Stimulated activated CD4-positive, alpha-beta T cell treated with anti-CD3 and anti-CD28 coated beads, Interleukin-15, amount 100 ng/mL, for 48 hours (primary cell): Measurements from ENCODE around the gene NLRC3.

Source experiments
- DNase-seq, 2 donors: peaks; one replicate each; pipeline ENCODE4 v3.0.0-alpha.2; 2020; ENCODE audit warnings: low read depth in 2 of 2

NLRC3 gene

DNA sequence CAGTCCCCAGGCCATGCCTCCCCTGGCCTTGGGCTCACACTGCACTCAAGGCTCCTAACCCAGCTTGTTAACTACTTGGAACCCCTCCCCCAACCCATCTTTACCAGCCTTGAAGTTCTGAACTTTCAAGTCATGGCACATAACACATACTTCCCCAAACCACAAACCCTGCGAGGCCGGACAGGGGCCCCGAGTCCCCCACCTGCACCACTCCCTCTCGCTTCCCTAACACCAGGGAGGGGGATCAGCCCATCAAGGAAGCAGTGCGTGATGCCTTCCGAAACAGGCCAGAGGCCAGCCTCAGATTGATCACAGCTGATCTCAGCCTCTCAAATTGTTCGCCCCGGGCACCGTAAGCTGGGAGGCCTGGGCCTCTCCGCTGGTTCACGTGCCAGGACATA lies 3.0 kb upstream of the NLRC3 start:
- DNase-seq: no peak

GRCh38 chr16:3579776-3580175 lies 2.6 kb upstream of the NLRC3 start:
- no peak for DNase-seq

DNA sequence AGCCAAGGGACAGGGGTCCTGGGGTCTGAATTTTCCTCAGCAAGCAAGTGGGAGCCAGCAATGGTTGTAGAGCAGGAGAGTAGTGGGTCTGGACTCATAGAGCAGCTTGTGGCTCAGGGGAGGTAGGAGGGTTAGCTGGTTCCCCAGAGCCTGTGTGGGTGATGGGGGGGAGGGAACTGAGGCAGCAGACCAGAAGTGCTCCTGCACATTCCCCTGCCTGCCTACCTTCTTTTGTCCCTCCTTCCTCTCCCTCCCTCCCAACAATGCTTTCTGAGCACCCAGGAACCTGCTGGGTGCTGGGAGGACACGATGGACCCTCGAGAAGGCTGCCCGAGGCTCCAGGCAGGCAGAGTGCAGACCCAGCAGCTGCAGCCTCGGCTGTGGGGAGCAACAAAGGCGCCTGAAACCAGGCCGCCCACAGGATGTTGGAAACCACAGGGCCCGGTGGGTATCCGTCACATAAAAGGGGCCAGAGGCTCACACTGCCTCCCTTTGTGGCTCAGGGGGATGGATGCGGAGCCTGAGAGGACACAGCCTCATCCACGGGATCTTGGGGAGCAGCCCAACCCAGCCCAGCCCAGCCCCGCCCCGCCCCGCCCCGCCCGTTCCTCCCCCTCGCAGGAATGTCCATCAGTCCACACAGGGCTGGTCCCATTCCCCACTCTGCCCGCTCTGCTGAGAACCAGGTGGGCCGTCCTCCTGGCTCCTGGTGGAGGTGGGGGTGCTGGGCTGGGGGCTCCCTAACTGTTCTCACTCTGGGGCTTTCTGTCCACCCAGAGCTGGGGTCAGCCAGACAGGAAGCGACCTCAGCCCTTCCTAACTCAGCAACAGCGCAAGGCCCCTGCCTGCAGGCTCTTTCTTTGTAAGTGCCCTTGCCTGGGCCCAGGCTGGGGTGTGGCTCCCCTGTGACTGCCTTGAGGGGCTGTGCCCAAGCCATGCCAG lies 1.7 kb upstream of the NLRC3 start:
- DNase-seq: peak; percentile 49 to 65

DNA sequence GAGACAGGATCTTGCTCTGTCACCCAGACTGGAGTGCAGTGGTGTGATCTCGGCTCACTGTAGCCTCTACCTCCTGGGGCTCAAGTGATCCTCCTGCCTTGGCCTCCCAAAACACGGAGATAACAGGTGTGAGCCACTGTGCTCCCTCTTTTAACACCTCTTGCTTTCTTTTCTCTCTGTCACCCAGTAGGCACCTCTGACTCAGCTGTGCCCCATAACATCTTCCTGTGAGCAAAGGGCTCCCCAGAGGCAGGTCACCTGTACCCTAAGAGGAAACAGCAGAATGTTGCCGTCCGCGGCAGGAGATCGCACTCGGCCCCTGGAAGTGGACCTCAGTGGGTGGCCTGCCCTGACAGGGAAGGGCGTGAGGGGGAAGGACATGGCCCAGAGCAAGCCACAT lies 918 bp upstream of the NLRC3 start:
- DNase-seq: peak in 1 of 2 donors; percentile 31

GRCh38 chr16:3576211-3576610 lies 992 bp downstream of the NLRC3 start:
- DNase-seq: no peak

GRCh38 chr16:3575491-3575890 lies 1.7 kb downstream of the NLRC3 start:
- no peak for DNase-seq

DNA sequence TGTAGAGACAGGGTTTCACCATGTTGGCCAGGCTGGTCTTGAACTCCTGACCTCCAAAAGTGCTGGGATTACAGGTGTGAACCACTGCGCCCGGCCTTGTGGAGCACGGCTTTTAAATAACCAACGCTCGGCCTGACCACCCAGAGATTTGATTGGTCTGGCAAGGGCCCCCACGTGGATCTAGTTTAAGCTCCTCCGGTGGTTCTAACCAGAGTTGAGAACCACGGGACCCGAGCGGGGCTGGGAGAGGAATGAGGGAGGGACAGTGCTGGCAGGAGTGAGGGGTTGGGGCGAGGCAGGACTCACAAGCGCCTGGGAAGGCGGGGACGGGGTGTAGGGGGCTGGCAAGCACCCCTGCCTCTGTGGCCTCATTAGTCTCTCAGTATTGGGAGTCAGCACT lies 3.0 kb downstream of the NLRC3 start:
- no peak for DNase-seq

GRCh38 chr16:3573146-3573815 lies 3.9 kb downstream of the NLRC3 start:
- DNase-seq: no peak

DNA sequence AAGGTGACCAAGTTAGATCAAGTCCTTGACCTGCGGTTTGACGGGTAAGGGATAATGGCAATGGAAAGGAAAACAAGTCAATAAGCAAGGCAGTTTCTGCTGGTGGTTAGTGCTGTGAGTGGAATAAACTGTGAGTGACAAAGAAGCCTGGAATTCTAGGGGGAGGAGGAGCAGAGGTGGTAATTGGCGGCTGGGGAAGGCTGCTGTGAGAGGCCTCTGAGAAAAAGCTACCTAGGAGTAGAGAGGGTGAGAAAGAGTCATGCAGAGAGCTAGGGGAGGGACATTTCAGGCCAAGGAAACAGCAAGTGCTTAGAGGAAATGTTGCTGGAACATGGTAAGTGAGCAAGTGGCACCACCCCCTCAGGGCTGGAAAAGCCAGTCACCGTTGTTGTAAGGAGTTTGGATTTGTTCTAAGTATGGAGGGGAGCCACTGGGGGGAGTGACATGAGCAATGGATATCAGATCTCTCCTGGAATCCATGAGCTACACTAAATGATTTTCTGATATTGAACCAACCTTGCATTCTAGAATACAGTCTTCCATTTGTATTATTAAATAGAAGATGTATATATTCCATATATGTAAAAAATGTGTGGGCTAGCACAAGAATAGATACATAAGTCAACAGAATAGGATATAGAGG lies 6.7 kb downstream of the NLRC3 start:
- no peak for DNase-seq

- DNase-seq: no peak
Measured at GRCh38 chr16:3569851-3570250, 7.4 kb downstream of the NLRC3 start.

DNA sequence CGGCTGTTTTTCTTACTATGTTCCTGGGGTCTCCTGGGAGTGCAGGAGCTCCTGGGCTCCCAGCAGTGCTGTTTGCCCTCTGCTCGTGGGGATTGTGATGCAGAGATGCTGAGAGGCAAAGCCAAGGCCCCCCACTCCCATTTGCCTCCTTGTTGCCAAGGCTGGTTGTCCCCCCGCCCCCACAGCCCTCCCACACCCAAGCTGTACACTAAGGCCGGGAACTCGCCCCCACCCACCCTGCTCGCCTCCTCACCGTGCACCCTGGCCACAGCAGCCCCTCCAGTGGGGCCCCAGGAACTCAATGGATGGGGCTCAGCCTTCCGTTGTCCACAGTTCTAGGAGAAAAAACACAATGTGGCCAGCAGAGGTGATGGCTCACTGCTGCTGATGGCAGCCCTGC lies 10.2 kb downstream of the NLRC3 start:
- DNase-seq: no peak

GRCh38 chr16:3564889-3565141 lies 12.4 kb downstream of the NLRC3 start:
- DNase-seq: no peak

GRCh38 chr16:3564130-3564888 lies 12.9 kb downstream of the NLRC3 start:
- no peak for DNase-seq

DNA sequence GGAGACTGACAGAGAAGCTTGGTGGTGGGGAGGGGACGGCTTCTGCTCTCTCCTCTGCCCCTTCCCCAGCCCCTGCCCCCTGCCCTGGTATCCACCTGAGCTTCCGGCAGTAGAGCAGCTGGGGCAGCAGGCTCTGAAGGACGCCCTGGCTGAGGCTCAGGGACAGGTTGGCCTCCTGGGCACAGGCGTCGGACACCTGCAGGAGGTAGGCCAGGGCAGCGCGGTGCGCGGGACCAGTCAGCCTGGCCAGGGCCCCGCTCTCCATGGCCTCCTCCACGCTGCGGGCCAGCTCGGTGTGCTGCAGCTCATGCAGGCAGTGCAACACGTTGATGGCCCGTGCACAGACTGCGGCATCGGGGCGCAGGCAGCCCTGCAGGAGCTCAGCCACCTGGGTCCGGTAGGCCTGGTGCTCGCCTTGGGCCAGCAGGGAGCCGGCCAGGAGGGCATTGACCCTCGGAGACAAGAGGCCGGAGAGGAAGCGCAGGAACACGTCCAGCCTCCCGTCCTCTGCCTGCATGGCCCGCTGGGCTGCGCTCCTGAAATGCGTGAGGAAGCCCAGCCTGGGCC lies 14.2 kb downstream of the NLRC3 start:
- DNase-seq: no peak

DNA sequence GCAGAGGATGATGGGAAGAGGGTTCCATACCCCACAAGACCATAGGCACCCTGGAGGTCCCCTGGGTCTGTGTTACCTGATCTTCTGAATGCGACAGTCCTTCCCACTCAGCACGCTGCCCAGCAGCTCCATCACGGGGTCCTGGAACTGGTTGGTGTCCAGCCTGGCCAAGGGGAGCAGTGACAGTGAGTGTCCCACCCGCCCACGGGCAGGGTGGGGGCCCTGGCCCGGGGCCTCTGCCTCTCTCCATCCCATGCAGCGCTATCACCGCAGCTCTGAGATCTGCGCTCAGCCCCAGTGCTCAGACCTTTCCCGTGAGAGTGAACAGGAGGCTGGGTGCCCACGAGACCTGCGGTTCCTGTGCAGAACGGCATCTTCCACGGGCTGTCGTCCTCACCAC lies 15.6 kb downstream of the NLRC3 start:
- no peak for DNase-seq

DNA sequence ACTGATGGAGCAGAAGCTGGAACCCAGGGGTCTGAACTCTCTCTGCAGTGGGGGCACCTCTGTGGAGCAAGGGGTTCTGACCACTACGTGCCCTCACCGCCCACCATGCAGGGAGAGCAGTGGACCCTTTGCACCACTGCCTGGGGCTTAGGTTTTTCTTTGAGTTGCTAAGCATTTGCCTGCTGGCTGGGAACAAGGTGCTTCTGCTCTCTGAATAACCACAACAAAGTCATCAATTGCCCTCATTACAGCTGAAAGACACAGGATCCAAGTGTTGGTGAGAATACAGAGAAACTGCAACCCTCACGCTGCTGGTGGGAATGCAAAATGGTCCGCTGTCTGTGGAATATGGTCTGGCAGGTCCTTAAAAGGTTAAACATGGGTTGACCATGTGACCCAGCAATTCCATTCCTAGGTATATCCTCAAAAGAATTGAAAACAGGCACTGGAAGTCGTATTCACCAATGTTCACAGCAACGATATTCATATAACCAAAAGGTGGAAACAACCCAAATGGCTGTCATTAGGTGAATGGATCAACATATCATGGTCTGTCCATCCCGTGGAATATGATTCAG lies 22.8 kb downstream of the NLRC3 start:
- no peak for DNase-seq

GRCh38 chr16:3553138-3553923 lies 23.9 kb downstream of the NLRC3 start:
- no peak for DNase-seq

- DNase-seq: no peak
Measured at GRCh38 chr16:3550851-3551847, 26.1 kb downstream of the NLRC3 start.

DNA sequence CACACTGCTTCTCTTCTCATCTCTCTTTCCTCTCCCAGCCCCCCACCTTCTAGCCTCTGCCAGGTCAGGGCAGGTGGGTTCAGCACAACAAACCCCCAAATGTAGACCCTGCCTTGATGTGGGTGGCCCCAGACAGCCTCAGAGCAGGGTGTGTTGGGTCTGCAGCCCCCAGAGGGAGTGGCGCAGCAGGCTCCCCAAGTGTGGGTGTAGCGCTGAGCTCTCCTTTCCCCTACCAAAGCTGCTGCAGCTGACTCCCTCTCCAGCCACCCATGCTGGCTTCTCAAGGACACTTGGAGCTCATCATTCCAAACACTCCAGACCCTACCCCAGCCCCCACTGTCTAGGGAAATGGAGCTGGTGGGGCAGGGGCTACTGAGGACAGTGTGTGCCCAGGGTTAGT lies 27.3 kb downstream of the NLRC3 start:
- no peak for DNase-seq
